Transverse colon (tissue), 4 donors: ENCODE data around the gene KIAA0040.

Source experiments
- CTCF ChIP-seq, 5 experiments: fragments of 200-600 bp in 3 of 5; fragments of 450-650 bp in 2 of 5; sonication (generic) in 3 of 5; IDR thresholded peaks; 1 replicate in 2 of 5; 2 replicates in 3 of 5; pipeline ENCODE4 v1.5.1; 2016 to 2017; ENCODE audit warnings: antibody characterized with exemption in 5 of 5, inconsistent platforms in 3 of 5, mild to moderate bottlenecking in 2 of 5, moderate library complexity in 1 of 5
- EP300 ChIP-seq: sonication (generic); formaldehyde crosslinking; IDR thresholded peaks from one replicate; pipeline ENCODE4 v1.6.1; 2017; ENCODE audit warnings: antibody characterized with exemption, low read depth
- POLR2A ChIP-seq: fragments of 450-650 bp; IDR thresholded peaks from one replicate; pipeline ENCODE4 v1.6.1; 2016; ENCODE audit warnings: antibody characterized with exemption, mild to moderate bottlenecking, moderate library complexity
- POLR2AphosphoS5 ChIP-seq, 3 donors: sonication (generic); formaldehyde crosslinking; IDR thresholded peaks; one replicate each; pipeline ENCODE4 v1.6.1; 2016; ENCODE audit warnings: antibody characterized with exemption in 3 of 3

DNA sequence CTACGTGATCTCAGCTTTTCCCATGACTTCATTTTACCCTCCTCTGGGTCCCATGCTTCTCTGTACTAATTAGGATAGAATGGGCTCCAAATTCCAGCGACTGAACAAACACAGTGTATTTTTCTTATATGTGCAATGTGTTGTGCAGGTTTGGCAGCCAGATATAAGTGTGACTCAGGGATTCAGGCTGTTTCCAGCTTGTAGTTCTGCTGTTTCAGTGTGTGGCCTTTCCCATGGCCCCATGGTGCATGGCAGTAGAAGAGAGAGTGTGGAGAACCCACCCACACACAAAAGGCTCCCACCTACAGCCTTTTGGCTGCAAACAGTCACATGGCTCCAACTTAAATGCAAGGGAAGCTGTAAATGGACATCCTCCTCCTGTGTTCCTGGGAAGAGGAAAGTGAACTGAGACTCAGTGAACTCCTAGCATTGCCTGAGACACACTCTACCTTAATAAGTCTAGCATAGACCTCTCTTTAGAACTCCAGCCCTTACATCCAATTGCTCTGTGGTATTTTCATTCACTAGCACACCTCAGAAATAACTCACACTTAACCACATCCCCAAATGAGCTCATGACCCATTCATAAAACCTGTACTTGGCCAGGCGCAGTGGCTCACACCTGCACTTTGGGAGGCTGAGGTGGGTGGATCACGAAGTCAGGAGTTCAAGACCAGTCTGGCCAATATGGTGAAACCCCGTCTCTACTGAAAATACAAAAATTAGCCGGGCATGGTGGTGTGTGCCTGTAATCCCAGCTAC, 58.7 kb downstream of the KIAA0040 start:
- TF ChIP-seq CTCF (IDR thresholded peaks at IDR 0.05), result no peak
- TF ChIP-seq EP300, result no peak
- no peak for TF ChIP-seq POLR2A
- no peak for TF ChIP-seq POLR2AphosphoS5 (IDR thresholded peaks at IDR 0.05)
